ENCODE measurements around the gene PAOX. TPM values are rescaled to one million over a fixed set of nuclear protein-coding genes. Genes with fewer than 3 reads are reported as not detected.

Gene PAOX
- total RNA-seq, 1 donor from 2014 or later, result 4.6 TPM

DNA sequence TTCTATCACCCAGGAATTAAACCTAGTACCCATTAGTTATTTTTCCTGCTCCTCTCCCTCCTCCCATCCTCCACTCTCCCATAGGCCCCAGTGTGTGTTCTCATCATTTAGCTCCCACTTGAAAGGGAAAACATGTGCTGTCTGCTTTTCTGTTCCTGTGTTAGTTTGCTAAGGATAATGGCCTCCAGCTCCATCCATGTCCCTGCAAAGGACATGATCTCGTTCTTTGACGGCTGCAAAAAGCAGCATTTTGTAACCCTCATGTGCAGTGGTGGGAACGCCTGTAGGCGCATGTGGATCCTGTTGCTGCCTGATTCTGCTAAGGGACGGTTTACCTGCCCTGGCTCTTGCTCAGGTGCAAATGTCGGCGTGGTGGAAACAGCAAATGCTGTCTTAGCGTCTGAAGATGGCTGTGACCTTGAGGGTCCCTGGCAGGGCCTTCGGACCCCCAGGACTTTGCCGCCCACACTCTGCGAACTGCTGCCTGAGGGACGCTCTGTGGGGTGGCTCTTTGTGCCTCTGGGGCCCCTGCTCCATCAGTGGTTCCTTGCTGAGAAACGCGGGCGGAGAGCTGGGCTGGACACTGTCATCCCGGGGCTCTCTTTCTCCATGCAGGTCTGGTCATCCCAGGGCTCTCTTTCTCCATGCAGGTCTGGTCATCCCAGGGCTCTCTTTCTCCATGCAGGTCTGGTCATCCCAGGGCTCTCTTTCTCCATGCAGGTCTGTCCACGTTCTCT is 9.3 kb downstream of the PAOX start:
- no peaks in the 10 kb centered on the region for H3K79me2 ChIP-seq (ENCODE audit: low read depth)
- no peak overlapping the region for H3K4me3 ChIP-seq
- no peak overlapping the region for H2AFZ ChIP-seq (replicated peaks)
- no peaks in the 10 kb centered on the region for H4K20me1 ChIP-seq (ENCODE audit: low read depth)
- Mint-ChIP-seq H3K36me3 (peaks cover 2% of the 10 kb centered on the region), H3K27me3 (ENCODE audit: insufficient read depth, low read depth) (peaks cover 5% of the 10 kb centered on the region), H3K9me3 (no peaks in the 10 kb centered on the region), H3K4me1 (peaks cover 8% of the 10 kb centered on the region), H3K4me3 (no peak overlapping the region), H3K27ac (no peak overlapping the region)
- no peak for DNase-seq (ENCODE audit: low spot score)
- no peaks in the 10 kb centered on the region for H3K9me3 ChIP-seq (ENCODE audit: low read depth)
- no peak for TF ChIP-seq EZH2phosphoT487 (IDR thresholded peaks at IDR 0.05)
- H3K27me3 ChIP-seq, result no peaks in the 10 kb centered on the region
- H3K27ac ChIP-seq, result no peak overlapping the region
- no peak overlapping the region for H3K4me2 ChIP-seq
- peaks cover 4% of the 10 kb centered on the region for H3F3A ChIP-seq (ENCODE audit: low read depth)
- H3K4me1 ChIP-seq, result peaks cover 2% of the 10 kb centered on the region
- no peaks in the 10 kb centered on the region for H3K36me3 ChIP-seq
- H3K9ac ChIP-seq, result no peak overlapping the region

DNA sequence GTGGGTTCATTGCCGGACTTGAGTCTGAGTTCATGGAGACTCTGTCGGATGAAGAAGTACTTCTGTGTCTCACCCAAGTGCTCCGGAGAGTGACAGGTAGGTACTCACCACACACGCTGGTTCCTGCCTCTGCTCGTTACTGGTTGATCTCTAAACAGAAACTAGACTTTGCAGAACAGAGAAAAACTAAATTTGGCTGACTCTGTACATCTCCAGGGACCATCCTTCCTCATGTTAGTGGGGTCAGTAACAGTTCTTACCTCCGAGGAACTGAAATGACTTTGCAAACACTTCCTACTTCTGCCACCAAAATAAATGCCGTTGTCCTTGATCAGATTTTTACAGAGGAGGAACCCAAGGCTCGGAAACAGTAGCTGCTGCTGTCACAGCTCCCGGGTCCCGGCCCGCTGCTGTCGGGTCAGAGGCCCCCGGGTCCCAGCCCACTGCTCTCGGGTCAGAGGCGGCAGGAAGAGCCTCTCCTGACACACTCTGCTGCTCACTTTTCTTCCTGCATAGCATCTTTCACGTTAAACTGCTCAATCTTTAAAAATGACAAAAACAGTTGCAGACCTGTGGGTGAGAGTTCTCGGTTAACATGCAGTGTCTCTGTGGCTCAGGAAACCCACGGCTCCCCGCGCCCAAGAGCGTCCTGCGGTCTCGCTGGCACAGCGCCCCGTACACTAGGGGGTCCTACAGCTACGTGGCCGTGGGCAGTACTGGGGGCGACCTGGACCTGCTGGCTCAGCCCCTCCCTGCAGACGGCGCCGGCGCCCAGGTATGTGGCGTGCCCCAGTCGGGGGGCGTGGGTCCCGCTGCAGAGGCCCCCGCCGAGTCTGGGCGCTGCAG is 10.1 kb downstream of the PAOX start:
- Histone ChIP-seq H3K9me3 (ENCODE audit: low read depth) (no peaks in the 10 kb centered on the region), H3K27ac (no peak overlapping the region), H3K36me3 (no peaks in the 10 kb centered on the region), H3K4me3 (no peak overlapping the region), H3K9ac (no peak overlapping the region), H3F3A (ENCODE audit: low read depth) (peaks cover 4% of the 10 kb centered on the region), H3K4me2 (no peak overlapping the region), H3K27me3 (no peaks in the 10 kb centered on the region), H3K4me1 (peaks cover 4% of the 10 kb centered on the region), H3K79me2 (ENCODE audit: low read depth) (no peaks in the 10 kb centered on the region), H2AFZ (replicated peaks) (no peak overlapping the region), H4K20me1 (ENCODE audit: low read depth) (no peaks in the 10 kb centered on the region)
- no peak for DNase-seq (ENCODE audit: low spot score)
- no peak for TF ChIP-seq CTCF (IDR thresholded peaks at IDR 0.05)
- no peak for TF ChIP-seq EZH2phosphoT487 (IDR thresholded peaks at IDR 0.05)
- TF ChIP-seq EZH2 (IDR thresholded peaks at IDR 0.05), result no peak
- Mint-ChIP-seq H3K36me3 (peaks cover 2% of the 10 kb centered on the region), H3K9me3 (no peaks in the 10 kb centered on the region), H3K4me1 (peaks cover 11% of the 10 kb centered on the region), H3K27ac (no peak overlapping the region), H3K4me3 (no peak overlapping the region), H3K27me3 (ENCODE audit: insufficient read depth, low read depth) (peaks cover 7% of the 10 kb centered on the region)

DNA sequence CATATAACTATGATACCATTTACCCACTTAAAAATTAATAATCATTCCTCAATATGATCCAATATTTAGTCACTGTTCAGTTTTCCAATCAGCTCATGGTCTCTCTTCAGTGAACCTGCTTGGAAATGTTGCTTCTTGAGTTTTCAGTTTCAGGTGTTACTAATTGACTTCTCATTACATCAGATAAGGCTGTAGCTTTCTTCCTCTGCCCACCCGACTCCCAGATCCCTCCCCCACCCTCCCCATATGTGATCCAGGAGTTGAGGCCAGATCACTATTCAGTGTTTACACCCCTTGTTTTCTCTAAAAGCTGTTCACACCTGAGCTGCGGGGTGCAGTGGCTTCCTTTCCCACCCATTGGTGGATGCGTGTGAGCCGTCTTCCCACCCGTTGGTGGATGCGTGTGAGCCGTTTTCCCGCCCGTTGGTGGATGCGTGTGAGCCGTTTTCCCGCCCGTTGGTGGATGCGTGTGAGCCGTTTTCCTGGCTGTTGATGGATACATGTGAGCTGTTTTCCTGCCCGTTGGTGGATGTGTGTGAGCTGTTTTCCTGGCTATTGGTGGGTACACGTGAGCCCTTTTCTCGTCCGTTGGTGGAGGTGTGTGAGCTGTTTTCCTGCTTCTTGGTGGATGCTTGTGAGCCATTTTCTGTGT is 11.7 kb downstream of the PAOX start:
- Mint-ChIP-seq H3K4me3 (peak overlapping the region; percentile 10), H3K9me3 (no peaks in the 10 kb centered on the region), H3K27ac (no peak overlapping the region), H3K27me3 (ENCODE audit: insufficient read depth, low read depth) (peaks cover 7% of the 10 kb centered on the region), H3K4me1 (peaks cover 19% of the 10 kb centered on the region), H3K36me3 (peaks cover 2% of the 10 kb centered on the region)
- H3K9me3 ChIP-seq (ENCODE audit: low read depth), result no peaks in the 10 kb centered on the region
- H3K4me1 ChIP-seq, result peaks cover 11% of the 10 kb centered on the region
- H3F3A ChIP-seq (ENCODE audit: low read depth), result peaks cover 9% of the 10 kb centered on the region
- H4K20me1 ChIP-seq (ENCODE audit: low read depth), result peaks cover 6% of the 10 kb centered on the region
- no peak overlapping the region for H3K4me2 ChIP-seq
- DNase-seq (ENCODE audit: low spot score), result no peak
- H3K27ac ChIP-seq, result no peak overlapping the region
- H3K36me3 ChIP-seq, result no peaks in the 10 kb centered on the region
- TF ChIP-seq EZH2 (IDR thresholded peaks at IDR 0.05) (no peak), CTCF (IDR thresholded peaks at IDR 0.05) (no peak), EZH2phosphoT487 (IDR thresholded peaks at IDR 0.05) (no peak)
- H3K79me2 ChIP-seq (ENCODE audit: low read depth), result peaks cover 14% of the 10 kb centered on the region
- no peaks in the 10 kb centered on the region for H3K27me3 ChIP-seq
- no peak overlapping the region for H3K4me3 ChIP-seq
- no peak overlapping the region for H2AFZ ChIP-seq (replicated peaks)
- no peak overlapping the region for H3K9ac ChIP-seq
